Transverse colon (tissue), 4 donors: Measurements from ENCODE around the gene CCDC110.

Source experiments
- CTCF ChIP-seq, 5 experiments: fragments of 200-600 bp in 3 of 5; fragments of 450-650 bp in 2 of 5; sonication (generic) in 3 of 5; IDR thresholded peaks; 1 replicate in 2 of 5; 2 replicates in 3 of 5; pipeline ENCODE4 v1.5.1; 2016 to 2017; ENCODE audit warnings: antibody characterized with exemption in 5 of 5, inconsistent platforms in 3 of 5, mild to moderate bottlenecking in 2 of 5, moderate library complexity in 1 of 5
- EP300 ChIP-seq: sonication (generic); formaldehyde crosslinking; IDR thresholded peaks from one replicate; pipeline ENCODE4 v1.6.1; 2017; ENCODE audit warnings: antibody characterized with exemption, low read depth
- POLR2A ChIP-seq: fragments of 450-650 bp; IDR thresholded peaks from one replicate; pipeline ENCODE4 v1.6.1; 2016; ENCODE audit warnings: antibody characterized with exemption, mild to moderate bottlenecking, moderate library complexity
- POLR2AphosphoS5 ChIP-seq, 3 donors: sonication (generic); formaldehyde crosslinking; IDR thresholded peaks; one replicate each; pipeline ENCODE4 v1.6.1; 2016; ENCODE audit warnings: antibody characterized with exemption in 3 of 3

- TF ChIP-seq CTCF (IDR thresholded peaks at IDR 0.05) (no peak), POLR2AphosphoS5 (IDR thresholded peaks at IDR 0.05) (no peak), POLR2A (no peak), EP300 (no peak)
These were observed 5.8 kb downstream of the CCDC110 start for GRCh38 chr4:185465707-185466106.
